Common myeloid progenitor, CD34-positive (primary cell): ENCODE results near the gene RHPN2.
"Not testable (repeated sequence)": the region's sequence is repeated elsewhere in the genome, so short reads cannot be mapped to it uniquely, and the experiment has no call there.

Experiments
- CTCF ChIA-PET: fragments of 350-600 bp; sonication (Branson Sonifier 250); formaldehyde crosslinking; loops from one replicate; lab custom pipeline; 2021; ENCODE audit warnings: antibody characterized with exemption; lab: Charles Lee
- POLR2A ChIA-PET: fragments of 350-600 bp; sonication (Branson Sonifier 250); formaldehyde crosslinking; loops from one replicate; lab custom pipeline; 2021; ENCODE audit warnings: antibody characterized with exemption; lab: Charles Lee
- DNase-seq, 3 donors: peaks; one replicate each; pipeline versions ENCODE4 v3.0.0 to v3.0.0-alpha.2; 2013
- H3K27ac ChIP-seq, 2 experiments: 1 replicate in 1 of 2; 2 replicates in 1 of 2; pipeline ENCODE4 v1.7.0; 2013; ENCODE audit warnings: inconsistent platforms in 2 of 2, low read length in 2 of 2, mild to moderate bottlenecking in 2 of 2, low read depth in 1 of 2, moderate library complexity in 1 of 2; ENCODE audit not compliant: severe bottlenecking in 2 of 2, insufficient read depth in 1 of 2, poor library complexity in 1 of 2
- H3K27me3 ChIP-seq, 5 experiments: replicated peaks in 2 of 5; 1 replicate in 3 of 5; 2 replicates in 2 of 5; pipeline versions ENCODE4 v1.6.1 to v1.7.0; 2013; ENCODE audit warnings: low read length in 4 of 5, mild to moderate bottlenecking in 2 of 5, moderate library complexity in 2 of 5, inconsistent platforms in 1 of 5; ENCODE audit not compliant: insufficient read depth in 5 of 5, control insufficient read depth in 4 of 5
- H3K36me3 ChIP-seq, 4 experiments: 1 replicate in 2 of 4; 2 replicates in 2 of 4; pipeline versions ENCODE4 v1.6.1 to v1.7.0; 2013; ENCODE audit warnings: low read length in 3 of 4, control low read depth in 1 of 4, mild to moderate bottlenecking in 1 of 4; ENCODE audit not compliant: control insufficient read depth in 4 of 4, insufficient read depth in 4 of 4
- H3K4me1 ChIP-seq, 4 experiments: 1 replicate in 3 of 4; 2 replicates in 1 of 4; pipeline versions ENCODE4 v1.6.1 to v1.7.1; 2013; ENCODE audit warnings: low read length in 3 of 4, mild to moderate bottlenecking in 3 of 4, control low read depth in 1 of 4, inconsistent platforms in 1 of 4, moderate library complexity in 1 of 4; ENCODE audit not compliant: control insufficient read depth in 4 of 4, insufficient read depth in 4 of 4; ENCODE audit errors: control extremely low read depth in 1 of 4
- H3K4me3 ChIP-seq, 7 experiments: 1 replicate in 4 of 7; 2 replicates in 3 of 7; pipeline versions ENCODE4 v1.5.1 to v1.7.0; 2013; ENCODE audit warnings: mild to moderate bottlenecking in 7 of 7, low read length in 6 of 7, moderate library complexity in 6 of 7, inconsistent platforms in 2 of 7, low read depth in 2 of 7, control low read depth in 1 of 7; ENCODE audit not compliant: insufficient read depth in 4 of 7, control insufficient read depth in 1 of 7; ENCODE audit errors: extremely low read depth in 1 of 7
- H3K9me3 ChIP-seq, 5 experiments: 1 replicate in 4 of 5; 2 replicates in 1 of 5; pipeline versions ENCODE4 v1.6.1 to v1.7.1; 2013; ENCODE audit warnings: low read length in 4 of 5, mild to moderate bottlenecking in 2 of 5, inconsistent platforms in 1 of 5, low read depth in 1 of 5, moderate library complexity in 1 of 5; ENCODE audit not compliant: control insufficient read depth in 4 of 5, insufficient read depth in 2 of 5; ENCODE audit errors: control extremely low read depth in 1 of 5
- WGBS: methylation state at CpG from one replicate; pipeline ENCODE4 v1.1.5; 2013; ENCODE audit not compliant: insufficient coverage; 5-methylcytosine and 5-hydroxymethylcytosine counted together

The RHPN2 gene

DNA sequence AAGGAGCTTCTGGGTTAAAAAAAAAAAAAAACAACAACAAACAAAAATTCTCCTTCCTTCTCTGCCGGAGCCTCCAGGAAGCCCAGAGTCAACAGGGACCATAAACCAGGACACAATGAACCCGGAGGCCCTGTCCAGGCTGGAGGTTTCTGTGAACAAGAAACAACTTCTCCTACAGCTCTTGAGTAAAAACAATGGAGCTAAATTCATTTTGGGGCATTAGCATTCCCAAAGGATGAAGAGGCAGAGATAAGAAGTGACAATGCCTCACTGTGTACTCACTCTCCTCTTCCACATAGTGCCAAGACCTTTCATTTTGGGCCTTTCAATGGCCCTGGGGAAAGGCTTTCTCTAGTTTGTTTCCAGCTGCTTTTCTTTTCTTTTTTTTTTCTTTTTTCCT lies 9.0 kb downstream of the RHPN2 start:
- Histone ChIP-seq H3K27ac (no peak overlapping the region), H3K4me1 (no peaks in the 10 kb centered on the region), H3K4me3 (no peak overlapping the region), H3K36me3 (no peaks in the 10 kb centered on the region), H3K9me3 (no peaks in the 10 kb centered on the region), H3K27me3 (peaks cover 0 to 73% (median 24%) of the 10 kb centered on the region in 5 experiments)
- POLR2A ChIA-PET, result no interaction called here
- 8% methylated on average over 2 of the region's 2 CpGs for WGBS
- no peak for DNase-seq
- CTCF ChIA-PET, result no interaction called here

DNA sequence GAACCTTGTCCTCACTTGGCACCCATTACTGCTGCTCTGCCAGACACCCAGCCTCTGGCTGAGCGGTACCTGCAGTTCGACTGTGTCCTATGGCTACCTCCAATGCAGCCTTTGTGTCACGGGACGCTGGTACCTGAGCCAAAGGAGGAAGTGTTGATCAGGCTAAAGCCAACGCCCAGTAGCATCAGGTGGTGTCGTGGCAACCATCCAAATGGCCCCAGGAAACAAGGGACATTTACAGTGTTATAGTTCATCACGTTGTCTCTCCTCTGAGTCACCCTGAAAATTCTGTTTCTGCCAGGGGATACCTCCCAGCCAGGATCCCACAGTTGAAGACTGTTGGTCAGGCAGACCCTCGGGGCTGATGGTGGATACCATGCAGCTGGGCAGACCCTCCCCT lies 10.1 kb downstream of the RHPN2 start:
- ChIA-PET POLR2A (no interaction called here), CTCF (no interaction called here)
- DNase-seq, result no peak
- no peaks in the 10 kb centered on the region for H3K36me3 ChIP-seq
- 85% methylated on average over 8 of the region's 8 CpGs for WGBS
- H3K4me3 ChIP-seq, result no peak overlapping the region
- no peaks in the 10 kb centered on the region for H3K9me3 ChIP-seq
- H3K27me3 ChIP-seq, result peaks cover 0 to 67% (median 27%) of the 10 kb centered on the region in 5 experiments
- H3K4me1 ChIP-seq, result no peaks in the 10 kb centered on the region
- no peak overlapping the region for H3K27ac ChIP-seq

DNA sequence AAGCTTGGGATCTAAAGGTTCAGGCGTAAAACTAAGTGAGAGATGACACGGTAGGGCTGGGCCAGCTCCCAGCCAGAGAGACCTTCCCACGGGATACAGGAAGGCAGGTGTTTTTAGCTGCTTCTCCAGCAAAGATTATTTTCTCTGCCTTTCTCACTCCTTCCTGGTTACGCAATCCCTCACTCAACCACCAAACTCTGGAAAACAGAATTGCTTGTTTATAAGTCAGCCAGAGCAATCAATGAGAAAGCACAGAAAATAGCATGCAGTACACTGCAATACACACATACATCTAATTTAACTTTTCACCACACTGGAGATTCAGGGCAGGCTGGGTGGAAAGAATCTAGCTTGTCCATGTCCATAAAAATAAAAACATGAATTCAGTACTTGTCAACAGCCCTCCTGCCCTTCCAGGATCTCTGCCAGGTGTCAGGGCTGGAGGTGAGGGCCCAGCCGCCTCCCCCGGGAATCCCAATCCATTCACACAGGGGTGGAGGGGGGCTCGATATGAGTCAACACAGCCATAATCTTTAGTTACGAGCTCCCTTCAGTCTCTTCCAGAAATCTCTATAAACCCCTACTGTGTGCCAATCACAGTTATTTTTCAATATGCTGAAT lies 12.2 kb downstream of the RHPN2 start:
- H3K27ac ChIP-seq, result no peak overlapping the region
- H3K4me3 ChIP-seq, result no peak overlapping the region
- WGBS, result 90% methylated on average over 5 of the region's 8 CpGs
- ChIA-PET POLR2A (interaction anchor here (0.6 to 0.8 kb wide), 2 partner anchors 47 to 162 kb away, joined by 3 to 4 read pairs; no protein-coding TSS in a partner anchor), CTCF (no interaction called here)
- H3K9me3 ChIP-seq, result no peaks in the 10 kb centered on the region
- no peaks in the 10 kb centered on the region for H3K4me1 ChIP-seq
- no peak for DNase-seq
- H3K27me3 ChIP-seq, result peaks cover 0 to 69% (median 29%) of the 10 kb centered on the region in 5 experiments
- H3K36me3 ChIP-seq, result no peaks in the 10 kb centered on the region

DNA sequence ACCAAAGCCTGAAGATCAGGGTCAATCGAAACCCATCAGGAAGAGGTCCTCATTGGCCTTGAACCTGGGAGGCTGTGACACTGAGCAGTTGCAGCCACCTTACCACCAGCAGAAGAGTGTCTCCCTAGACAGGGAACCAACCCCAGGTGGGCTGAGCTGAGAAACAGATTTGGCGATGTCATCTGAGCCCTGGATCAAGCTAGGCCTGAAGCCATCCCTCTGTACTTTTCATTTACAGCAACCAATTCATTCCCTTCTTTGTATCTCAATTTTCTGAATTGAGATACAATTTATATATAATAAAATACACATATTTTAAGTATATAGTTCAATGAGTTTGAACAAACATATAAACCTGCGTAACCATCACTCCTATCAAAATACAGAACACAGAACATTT lies 14.6 kb downstream of the RHPN2 start:
- no peaks in the 10 kb centered on the region for H3K4me1 ChIP-seq
- H3K27me3 ChIP-seq, result peaks cover 3 to 70% (median 27%) of the 10 kb centered on the region in 5 experiments
- H3K9me3 ChIP-seq, result no peaks in the 10 kb centered on the region
- H3K36me3 ChIP-seq, result no peaks in the 10 kb centered on the region
- no peak for DNase-seq
- ChIA-PET CTCF (no interaction called here), POLR2A (no interaction called here)
- 92% methylated on average over 2 of the region's 3 CpGs for WGBS
- H3K27ac ChIP-seq, result no peak overlapping the region
- H3K4me3 ChIP-seq, result no peak overlapping the region

DNA sequence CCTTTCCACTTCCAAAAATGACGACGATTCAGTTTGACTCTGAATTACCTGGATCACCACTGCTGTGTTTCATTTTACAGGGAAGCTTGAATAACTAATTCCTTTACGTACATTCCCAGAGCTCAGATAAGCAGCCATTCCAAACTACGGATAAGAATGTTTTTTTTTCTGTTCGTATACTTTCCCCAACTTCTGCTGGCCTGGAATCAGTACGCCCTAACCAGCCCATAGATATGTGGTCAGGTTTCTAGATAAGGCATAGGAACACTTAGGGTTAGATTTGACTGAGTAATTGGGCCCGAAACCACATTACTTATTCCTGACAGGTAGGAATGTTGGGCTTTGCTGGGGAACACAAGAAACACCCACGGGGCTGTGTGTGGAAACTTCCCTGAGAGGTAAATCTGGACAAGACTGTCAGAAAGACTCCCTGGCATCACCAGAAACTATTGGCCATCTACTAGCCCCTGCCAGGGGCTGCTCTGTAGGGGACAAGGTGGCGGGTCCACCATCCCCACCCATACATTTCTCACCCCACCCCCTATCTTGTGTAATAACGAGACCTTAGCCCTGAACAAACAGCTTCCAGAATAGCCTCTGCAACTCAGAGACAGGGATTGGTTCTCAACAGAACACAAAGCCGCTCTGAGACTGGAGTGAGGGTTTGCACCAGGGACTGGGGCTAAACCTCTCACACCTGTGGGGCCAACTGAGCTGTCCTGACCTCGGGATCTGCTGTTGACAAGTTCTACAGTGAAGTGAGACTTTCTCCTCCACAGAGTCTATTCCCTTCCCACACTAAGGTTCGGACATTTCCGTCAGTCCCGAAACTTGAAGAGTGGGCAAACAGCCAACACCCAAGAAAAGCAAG lies 15.6 kb downstream of the RHPN2 start:
- no peak overlapping the region for H3K4me3 ChIP-seq
- no peaks in the 10 kb centered on the region for H3K36me3 ChIP-seq
- H3K9me3 ChIP-seq, result peaks cover 0 to 1% (median 0%) of the 10 kb centered on the region in 5 experiments
- DNase-seq, result no peak
- H3K27me3 ChIP-seq, result peaks cover 3 to 70% (median 25%) of the 10 kb centered on the region in 5 experiments
- ChIA-PET CTCF (interaction anchor here (1.2 kb wide), 1 partner anchor 10 kb away, joined by 3 read pairs; no protein-coding TSS in a partner anchor), POLR2A (no interaction called here)
- no peak overlapping the region for H3K27ac ChIP-seq
- WGBS, result 83% methylated on average over 13 of the region's 15 CpGs
- no peaks in the 10 kb centered on the region for H3K4me1 ChIP-seq

DNA sequence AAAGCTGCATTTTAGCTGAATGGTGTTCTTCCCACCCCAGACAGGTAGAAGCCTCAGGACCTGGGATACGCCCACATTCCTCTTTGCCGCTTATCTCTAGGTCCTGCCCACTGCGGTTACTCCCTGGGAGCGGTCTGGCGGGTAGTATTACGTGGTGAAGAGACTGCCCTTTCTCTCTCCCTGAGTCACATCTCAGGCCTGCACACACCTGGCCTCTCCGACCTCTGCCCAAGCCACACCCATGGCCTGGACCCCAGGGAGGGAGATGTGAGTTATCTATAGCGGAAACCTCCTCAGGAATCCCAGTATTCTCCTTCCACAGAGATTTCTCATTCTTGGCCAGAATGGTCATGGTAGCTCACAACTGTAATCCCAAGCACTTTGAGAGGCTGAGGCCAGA lies 17.3 kb downstream of the RHPN2 start:
- Histone ChIP-seq H3K9me3 (peaks cover 0 to 6% (median 0%) of the 10 kb centered on the region in 5 experiments), H3K4me3 (no peak overlapping the region), H3K27me3 (peaks cover 3 to 71% (median 24%) of the 10 kb centered on the region in 5 experiments), H3K27ac (no peak overlapping the region), H3K4me1 (no peaks in the 10 kb centered on the region), H3K36me3 (no peaks in the 10 kb centered on the region)
- no peak for DNase-seq
- POLR2A ChIA-PET, result no interaction called here
- CTCF ChIA-PET, result interaction anchor here (0.6 kb wide), 1 partner anchor 98 kb away, joined by 3 read pairs; no protein-coding TSS in a partner anchor
- 81% methylated on average over 4 of the region's 8 CpGs for WGBS

DNA sequence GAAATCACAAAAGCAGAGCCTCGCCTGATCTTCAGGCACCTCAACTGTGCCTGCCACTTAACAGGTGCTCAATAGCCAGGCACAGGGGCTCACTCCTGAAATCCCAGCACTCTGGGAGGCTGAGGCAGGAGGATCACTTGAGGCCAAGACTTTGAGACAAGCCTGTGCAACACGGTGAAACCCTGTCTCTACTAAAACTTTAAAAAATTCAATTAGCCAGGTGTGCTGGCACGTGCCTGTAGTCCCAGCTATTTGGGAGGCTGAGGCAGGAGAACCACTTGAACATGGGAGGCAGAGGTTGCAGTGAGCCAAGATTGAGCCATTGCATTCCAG lies 22.9 kb downstream of the RHPN2 start:
- Histone ChIP-seq H3K4me1 (peaks cover 0 to 12% (median 7%) of the 10 kb centered on the region in 4 experiments), H3K27me3 (peaks cover 3 to 65% (median 17%) of the 10 kb centered on the region in 5 experiments)
- H3K4me3 ChIP-seq, CTCF ChIA-PET, H3K9me3 ChIP-seq, DNase-seq, H3K36me3 ChIP-seq, H3K27ac ChIP-seq, POLR2A ChIA-PET: not testable (repeated sequence)
- 86% methylated on average over 3 of the region's 3 CpGs for WGBS
